NCI-H2196 (cell line): ENCODE results near the gene CDH4.

Source experiments
- DNase-seq: peaks from one replicate; lab custom pipeline; 2025; ENCODE audit not compliant: unreplicated experiment; lab: John Stamatoyannopoulos, UW

CDH4 gene

DNA sequence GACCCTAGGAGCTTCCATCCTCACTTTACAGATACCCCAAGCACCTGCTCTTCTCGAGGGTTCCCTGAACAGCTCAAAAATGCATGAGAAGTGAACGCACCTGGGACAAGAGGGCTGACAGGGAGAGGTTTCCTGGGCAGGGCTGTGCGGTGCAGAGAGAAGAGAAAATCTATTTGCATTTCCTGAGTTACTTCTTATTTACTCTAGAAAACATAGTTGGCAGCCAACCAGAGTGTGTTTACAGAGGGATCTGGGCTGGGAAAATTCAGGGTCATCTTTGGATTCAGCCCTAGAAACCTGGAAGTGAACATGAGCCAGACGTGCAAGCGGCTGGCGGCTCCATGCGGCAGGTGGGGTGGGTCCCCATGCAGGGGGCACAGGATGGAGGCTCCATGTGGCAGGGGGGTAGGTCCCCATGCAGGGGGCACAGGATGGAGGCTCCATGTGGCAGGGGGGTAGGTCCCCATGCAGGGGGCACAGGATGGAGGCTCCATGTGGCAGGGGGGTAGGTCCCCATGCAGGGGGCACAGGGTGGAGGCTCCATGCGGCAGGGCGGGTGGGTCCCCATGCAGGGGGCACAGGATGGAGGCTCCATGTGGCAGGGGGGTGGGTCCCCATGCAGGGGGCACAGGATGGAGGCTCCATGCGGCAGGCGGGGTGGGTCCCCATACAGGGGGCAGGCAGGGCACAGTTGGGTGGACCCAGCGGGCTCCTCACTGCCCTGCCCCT, 471.6 kb downstream of the CDH4 start:
- DNase-seq = peak; percentile 47

DNA sequence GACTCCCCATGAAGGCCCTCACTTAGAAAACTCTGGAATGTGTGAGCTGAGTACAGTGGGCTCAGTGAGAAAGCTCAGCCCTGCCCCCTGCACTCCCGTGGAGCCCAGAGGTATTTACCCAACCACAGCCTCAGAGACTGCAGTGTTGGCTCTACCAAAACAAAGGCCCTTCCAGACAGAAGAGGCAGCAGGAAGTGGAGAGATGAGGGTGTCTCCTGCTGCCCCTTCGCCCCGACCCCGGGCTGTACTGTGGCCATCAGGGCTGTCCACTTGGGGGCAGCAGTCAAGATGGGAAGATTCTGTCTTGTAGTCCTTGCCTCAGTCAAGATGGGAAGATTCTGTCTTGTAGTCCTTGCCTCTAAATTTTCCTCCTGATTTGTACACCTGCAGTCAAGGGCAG, 472.3 kb downstream of the CDH4 start:
- DNase-seq = no peak

DNA sequence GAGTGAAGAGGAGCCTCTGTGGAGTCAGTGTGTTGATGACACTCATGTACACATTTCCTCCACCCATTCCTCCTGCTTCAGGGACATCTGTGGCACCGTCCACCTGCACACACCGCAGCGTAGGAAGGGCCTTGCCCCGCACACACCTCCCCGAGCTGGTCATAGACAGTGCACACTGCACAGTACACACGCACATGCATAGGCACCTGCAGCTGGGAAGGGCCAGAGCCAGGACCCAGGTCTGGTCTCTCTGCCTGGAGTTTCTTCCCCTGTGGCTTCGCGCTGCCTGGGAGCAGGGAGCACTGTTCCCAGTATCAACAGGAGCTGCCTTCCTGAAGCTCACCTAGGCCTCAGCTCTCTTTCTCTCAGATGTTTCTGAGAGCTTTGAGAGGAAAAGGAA, 473.1 kb downstream of the CDH4 start:
- DNase-seq = no peak

DNA sequence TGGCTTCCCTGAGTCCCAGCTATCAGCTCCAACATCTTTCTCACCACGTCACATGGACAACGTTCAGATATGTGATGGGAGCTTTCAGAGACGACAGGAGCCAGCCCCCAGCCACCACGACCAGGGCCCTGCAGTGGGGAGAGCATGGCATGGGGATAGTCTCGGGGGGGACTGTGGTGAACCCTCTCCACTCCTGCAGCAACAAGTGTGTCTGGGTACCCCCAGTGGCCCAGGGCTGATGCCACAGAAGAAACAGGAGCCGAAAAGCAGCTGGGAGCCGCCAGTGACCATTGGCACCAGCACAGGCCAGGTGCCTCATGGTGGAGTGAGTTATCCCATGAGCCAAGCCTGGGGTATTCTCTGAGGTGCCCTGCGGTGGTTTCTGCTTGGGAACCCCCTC, 473.9 kb downstream of the CDH4 start:
- DNase-seq = no peak

DNA sequence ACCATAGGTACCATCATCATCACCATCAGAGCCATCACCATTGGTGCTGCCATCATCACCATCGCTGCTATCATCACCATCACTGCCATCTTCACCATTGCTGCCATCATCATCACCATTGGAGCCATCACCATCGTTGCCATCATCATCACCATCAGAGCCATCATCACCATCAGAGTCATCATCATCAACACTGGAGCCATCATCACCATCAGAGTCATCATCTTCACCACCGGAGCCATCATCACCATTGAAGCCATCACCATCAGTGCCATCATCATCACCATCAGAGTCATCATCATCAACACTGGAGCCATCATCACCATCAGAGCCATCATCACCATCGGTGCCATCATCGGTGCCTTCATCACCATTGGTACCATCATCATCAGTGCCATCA, 474.9 kb downstream of the CDH4 start:
- DNase-seq = no peak

DNA sequence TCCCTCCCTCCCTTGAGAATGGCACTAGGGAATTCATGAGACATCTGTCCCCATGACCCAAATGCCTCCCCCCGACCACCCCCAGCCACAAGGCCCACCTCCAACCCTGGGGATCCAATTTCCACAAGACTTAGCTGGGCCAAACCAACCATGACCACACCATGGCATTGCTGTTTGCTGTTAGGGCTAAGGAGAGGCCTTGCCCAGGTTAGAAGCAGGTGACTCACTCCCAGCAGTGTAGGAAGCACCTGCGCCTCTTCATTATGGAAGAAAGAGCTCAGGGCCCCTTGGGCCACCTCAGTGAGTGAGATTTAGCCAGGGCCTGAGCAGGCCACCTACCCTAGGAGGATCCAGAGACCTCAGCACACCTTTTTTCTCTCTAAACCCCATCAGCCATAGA, 475.7 kb downstream of the CDH4 start:
- no peak for DNase-seq

DNA sequence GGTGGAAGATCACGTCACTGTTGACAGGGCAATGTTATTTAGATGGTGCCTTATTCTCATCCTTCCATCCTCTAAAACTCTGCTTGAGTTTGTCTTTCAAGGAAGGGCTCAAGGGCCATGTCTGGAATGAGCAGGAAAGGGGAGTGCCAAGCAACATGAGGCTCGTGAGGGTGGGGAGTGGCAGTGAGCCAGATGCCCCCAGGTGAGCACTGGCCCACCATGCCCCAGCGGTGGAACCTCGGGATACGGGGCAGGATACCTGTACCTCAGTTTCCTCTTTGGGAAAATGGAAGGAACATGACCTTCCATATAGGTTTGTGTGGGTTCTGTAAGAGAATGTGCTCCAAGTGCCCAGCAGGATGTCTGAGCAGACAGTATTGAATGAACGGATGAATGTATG, 476.3 kb downstream of the CDH4 start:
- no peak for DNase-seq

DNA sequence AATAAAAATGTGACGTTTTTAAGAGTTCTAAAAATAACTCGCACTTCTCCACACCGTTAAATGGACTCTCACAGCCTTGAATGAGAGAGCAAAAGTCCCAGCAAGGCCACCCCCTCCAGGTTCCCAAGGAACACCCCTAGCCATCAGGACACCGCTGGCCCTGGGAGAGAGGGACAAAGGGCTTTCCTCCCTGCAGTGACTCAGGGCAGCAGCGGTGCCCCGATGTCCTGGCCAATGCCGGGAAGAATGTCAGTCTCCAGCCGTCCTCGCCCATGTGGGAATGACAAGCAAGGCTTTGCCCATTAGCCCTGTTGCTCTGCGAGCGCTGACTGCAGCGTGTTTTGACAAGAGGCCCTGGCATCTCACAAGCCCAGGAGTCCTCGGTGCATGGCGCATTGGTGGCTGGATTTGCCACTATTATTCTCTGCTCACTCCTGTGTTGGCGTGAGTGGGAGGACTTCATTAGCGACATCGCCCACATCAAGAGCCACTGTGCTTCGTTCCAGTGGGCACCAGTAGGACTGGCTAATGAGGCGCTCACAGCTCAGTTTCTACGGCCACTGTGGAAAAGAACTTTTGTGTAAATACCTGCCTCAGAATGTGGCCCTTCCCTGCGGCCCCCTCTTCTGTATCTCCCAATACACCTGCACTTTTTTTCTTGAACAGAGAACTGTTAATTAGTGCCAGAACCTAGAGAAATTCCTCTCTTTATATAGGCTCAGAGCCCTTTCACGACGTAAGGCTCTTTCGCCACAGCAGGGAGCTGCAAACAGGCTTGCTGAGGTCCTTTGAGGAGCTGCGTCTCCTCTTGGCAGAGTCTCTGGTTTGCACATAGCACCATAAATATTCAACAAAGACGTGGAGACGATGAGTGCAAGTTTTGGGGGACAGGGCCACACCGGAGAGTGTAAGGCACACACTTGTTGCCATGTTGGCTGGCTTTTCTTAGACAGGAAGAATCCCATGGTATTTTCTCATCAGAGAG, 477.0 kb downstream of the CDH4 start:
- DNase-seq = no peak

DNA sequence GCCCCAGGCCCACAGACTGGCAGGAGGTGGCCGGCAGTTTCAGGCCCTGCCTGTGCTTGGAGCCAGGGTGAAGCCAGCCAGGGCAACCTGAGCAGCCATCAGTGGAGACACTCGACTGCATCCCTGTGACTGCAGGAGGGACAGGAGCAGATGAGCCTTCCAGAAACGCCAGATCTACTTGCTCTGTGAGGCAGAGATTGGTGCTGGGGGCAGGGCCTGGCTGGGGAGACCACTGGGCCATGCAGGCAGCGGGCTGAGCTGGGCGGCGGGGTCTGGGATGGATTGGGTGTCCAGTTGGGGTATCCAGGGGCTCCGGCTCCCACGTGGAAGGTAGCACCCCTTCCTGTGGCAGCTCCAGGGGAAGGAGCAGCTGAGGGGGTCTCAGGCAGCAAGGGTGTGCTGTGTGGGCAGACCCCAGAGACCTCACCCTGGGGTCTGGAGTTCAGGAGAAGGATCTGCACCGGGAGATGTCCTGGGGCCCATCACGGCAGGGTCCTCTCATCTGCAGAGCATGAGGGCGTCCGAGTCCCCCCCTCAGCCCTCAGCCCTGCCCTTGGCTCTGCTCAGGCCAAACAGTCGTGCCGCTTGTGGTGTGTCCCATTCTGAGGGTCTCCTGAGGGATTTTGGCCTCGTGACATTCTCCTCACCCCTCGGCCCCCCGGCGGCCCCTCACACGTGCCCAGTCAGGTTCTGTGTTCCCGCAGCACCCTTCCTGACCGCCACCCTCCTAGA, 478.7 kb downstream of the CDH4 start:
- DNase-seq = no peak

DNA sequence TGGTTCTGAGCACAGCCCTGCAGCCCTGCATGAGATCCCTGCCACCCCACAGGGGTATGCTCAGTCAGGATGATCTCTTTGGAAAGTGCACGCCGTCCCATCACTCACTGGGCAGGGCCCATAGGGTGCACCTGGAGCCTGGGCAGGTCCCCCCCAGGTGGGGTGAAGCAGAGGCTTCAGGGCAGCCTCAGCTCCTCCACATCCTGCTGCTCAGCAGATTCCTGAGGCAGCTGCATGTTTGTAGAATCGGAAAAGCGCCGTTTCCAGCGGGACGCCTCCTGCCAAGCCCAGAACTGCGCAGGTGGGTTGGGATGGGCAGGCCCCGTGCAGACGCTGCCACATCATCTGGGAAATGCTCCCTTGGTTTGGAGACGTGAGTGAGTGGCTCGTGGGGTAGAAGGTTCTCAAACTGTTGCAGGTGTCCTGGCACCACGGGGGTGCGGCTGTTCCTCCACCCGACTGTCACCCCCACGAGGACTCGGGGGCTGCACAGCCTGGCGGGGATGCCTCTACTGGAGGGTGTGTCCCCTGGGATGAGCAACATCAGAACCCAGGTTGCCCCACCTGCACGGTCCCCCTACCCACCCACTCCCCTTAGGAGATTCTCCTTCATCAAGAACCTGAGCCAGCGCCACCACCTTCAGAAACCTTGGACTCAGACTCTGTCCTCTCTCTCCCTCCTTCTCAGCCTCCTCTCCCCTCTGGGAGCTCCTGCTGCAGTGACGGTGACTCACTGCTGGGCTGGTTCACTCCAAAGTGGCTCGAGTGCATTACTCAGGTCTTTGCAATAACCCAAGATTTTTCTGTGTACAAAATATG, 479.5 kb downstream of the CDH4 start:
- no peak for DNase-seq

DNA sequence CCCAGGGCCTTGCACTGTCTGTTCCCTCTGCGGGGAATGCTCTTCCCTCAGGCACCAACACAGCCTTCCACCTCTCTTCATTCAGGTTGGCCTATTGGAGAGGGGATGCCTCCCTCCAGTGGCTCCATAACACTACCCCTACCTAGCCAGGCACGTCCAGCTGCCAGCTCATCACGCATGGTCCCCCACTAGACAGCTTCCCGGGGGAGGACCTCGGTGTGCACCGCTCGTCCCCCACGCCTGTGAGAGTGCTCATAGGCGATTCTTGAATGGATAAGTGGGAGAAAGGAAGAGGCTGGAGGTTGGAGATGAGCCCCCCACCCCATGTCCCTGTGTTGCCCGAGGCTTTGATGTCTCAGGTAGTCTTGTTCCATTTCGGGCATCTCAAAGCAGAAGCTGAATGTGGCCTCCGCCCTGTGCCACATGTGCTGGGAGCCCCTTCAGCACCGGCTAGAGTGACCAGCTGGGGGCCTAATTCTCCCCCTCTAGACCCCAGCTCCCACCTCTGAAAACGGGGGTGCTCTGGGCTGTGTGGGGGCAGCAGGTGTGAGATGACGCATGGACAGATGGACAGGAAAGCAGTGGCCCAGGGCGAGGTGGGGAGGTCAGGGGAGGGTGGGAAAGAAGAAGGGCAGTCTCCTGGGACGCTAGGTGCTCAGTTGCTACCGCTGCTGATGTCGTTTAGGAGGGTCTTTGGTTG, 480.6 kb downstream of the CDH4 start:
- DNase-seq = no peak

DNA sequence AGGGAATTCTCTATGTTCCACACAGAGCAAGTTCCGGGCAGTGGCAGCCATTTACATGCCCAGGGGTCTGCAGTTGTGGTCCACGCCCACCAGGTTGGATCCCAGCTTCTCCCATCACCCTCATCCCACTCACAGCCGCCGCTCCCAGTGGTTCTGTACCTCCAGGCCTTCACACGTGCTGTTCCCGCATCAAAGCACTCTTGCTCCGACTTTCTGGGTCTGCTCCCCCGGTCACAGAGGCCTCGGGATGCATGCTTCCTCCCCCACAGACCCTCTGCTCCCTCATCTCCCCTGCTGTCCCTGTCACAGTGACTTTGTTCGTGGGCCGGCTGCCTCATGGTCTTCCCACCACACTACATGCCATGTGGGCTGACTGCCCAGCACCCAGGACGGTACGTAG, 481.2 kb downstream of the CDH4 start:
- no peak for DNase-seq

DNA sequence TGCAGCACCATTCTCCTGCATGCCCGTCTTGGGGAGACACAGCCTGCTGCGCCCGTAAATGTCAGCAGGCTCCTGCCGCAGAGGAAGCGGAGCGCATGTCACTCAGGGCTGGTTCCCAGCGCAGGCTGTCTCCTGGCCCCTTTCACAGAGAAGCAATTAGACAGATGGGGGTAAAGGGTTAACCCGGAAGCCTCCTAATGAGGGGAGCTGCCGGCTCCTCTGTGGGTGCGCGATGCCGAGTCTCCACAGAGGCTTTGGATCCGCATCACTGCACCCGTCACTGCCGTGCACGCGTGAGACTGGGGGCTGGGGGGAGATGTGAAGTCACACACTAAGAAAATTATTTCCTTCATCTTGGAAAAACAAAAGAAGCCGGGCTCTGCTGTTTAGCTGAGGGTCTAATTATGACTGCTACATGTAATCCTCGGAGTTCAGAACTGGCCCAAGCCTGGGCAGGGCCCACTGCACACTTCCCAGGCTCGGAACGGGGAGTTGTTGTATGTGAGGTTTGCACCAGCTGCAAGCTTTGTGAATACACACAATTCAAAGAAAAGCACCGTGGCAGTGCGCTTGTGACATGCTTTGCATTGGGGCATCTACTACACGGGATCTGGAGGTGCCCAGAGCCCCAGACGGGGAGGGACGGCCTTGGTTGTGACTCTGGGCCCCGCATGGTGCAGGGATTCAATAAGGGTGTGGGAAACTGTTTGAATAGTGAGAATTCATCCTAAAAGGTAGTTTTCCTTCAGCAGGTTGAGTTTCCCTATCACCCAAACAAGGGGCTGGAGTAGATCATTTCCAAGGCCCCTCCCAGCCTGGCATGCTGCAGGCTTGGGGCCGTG, 482.1 kb downstream of the CDH4 start:
- DNase-seq = no peak

DNA sequence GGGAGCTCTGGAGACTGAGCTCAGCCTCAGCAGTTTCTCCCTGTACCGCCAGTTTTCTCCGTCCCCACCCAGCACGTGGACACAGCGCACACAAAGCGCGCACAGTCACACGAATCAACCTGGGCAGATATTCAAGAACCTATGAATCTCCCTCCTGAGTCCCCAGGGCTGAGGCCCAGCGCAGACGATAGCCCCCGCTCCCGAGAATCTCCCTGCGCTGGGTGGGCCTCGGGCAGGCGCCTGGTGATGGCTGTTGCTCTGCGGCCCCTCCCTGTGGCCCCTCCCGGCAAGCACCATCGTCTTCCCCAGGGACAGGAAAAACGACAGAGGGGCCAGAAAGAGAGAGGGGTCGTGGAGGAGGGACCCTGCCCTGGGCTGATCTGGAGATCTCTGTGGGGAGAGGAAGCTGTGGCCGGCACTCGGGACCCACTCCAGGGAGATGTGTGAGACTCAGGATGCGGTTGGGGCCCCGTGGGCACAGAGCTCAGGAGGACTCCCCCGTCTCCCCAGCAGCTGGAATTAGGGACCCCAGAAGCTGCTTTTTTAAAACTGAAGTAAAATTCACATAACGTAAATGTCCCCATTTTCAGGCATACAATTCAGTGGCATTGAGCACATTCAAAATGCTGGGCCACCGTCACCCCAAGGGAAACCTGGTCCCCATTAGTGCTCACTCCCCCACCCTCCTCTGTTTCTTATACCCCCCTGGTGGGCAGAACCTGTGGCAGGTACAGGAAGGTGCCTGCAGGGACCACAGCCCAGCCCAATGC, 482.9 kb downstream of the CDH4 start:
- no peak for DNase-seq

DNA sequence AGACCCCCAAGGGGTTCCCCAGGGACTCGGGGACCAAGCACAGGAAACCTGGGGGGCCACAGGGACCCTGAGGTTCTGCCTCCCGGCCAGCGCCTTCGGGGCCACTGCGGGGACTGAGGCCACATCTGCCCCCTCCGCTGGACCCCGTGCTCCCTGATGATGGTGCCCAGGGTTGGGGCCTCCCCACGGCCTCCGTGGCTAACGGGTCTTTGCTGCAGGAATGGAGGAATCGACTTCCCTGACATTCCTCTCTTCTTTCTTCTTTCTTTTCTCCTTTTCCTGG, 483.4 kb downstream of the CDH4 start:
- DNase-seq = no peak

DNA sequence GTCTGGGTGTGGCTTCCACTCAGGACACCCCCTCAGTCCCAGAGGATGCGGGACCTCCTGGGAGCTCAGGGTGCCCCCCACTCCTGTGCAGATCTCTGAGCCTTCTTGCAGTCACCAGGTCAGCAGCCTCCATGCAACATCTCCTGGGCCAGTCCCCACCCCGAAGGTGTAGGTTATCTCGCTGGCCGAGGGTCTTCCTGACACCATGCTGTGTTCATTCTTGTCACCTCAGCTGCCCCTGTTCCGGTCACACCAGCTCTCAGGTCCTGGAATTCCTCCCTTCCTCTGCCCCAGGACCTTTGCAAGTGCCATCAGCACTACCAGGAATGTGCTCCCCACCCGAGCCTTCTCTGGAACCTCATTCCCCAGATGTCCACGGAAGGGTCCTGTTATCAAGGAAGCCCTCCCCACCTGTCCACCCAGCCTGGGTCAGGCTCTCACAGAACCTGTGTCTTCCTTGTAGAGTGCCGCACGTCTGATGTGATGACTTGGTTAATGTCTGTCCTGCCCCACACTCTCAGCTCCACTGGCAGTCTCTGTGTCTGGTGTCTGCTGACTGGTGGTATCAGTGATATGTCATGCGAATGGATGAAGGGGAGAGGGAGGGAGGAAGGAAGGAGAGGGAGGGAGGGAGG, 484.1 kb downstream of the CDH4 start:
- no peak for DNase-seq

DNA sequence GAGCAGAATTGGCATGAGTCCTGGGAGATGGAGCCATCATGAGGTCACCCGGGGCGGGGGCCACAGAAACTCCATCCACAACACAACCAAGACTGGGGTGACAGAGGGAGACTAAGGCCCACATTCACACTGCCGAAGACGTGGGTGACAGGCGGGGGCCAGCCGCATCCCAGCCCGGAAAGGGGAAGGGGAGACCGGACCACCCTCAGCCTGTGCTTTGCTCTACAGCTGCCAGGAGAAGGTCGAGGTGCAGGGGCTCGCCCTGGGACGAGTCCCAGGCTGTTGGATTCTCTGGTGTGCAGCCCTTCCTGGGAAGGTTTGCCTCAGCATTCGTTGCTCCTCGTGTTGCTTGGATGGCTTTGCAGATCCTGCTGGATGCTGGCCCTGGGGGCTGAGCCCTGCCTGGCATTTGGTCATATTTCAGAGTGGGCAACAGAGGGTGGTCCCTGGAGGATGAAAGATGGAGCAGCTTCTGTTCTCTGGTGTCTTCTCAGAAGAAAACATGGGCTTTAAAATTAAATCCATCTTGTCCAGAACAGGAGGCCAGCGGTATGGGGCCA, 484.8 kb downstream of the CDH4 start:
- no peak for DNase-seq

DNA sequence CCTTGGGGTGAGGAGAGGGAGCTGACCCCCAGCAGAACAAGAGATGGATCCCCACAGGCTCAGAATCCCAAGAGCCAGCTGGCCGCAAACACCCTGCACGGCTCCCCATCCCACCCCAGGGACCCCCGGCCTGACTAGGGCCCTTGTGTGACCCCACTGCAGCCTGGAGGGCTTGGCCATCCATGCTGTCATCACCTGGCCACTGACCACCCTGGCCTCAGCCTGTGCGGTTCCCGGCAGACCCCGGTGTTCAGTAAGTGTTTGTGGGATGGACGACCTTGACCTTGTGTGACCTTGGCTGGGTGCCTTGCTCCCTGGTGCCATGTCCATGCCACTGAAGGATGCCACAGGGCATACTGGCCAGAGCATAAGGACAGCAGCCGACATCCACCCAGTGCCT, 485.3 kb downstream of the CDH4 start:
- DNase-seq = no peak
